HG03196 (cell line): Measurements from ENCODE around the gene OR13H1.
"Not testable (repeated sequence)": the region's sequence is repeated elsewhere in the genome, so short reads cannot be mapped to it uniquely, and the experiment has no call there.

Experiments
- ATAC-seq: cut with Tn5 transposase; IDR thresholded peaks from one replicate; pipeline ENCODE4 v1.9.1; 2021; ENCODE audit not compliant: unreplicated experiment

The OR13H1 gene, protein sequence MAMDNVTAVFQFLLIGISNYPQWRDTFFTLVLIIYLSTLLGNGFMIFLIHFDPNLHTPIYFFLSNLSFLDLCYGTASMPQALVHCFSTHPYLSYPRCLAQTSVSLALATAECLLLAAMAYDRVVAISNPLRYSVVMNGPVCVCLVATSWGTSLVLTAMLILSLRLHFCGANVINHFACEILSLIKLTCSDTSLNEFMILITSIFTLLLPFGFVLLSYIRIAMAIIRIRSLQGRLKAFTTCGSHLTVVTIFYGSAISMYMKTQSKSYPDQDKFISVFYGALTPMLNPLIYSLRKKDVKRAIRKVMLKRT

DNA sequence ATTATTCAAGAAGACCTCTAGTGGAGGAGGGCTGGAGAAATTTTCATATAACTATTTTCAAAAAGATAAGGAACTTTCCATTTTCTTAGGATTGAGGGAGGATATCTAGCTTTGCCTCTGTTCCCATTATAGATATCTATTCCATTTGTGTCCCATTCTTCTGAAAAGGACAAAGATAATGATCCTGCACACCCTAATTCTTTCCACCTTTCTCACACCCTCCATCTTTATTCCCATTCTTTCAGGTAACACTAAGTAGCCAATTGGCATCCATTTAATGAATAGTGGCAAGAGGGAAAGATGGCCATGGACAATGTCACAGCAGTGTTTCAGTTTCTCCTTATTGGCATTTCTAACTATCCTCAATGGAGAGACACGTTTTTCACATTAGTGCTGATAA, at the start of gene OR13H1:
Gene OR13H1 (plus strand): TSS at position 301 of the 400 bp plus-strand sequence. CDS start 0 bp downstream, at position 301.
- no peak for ATAC-seq

DNA sequence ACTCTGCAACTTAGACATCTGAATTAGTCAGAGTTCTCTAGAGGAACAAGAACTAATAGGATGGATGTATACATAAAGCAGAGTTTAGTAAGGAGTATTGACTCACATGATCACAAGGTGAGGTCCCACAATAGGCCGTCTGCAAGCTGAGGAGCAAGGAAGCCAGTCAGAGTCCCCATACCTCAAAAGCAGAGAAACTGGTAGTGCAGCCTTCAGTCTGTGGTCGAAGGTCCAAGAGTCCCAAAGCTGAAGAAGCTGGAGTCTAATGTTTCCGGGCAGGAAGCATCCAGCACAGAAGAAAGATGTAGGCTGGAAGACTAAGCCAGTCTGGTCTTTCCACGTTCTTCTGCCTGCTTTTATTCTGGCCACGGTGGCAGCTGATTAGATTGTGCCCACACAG, 42.3 kb upstream of the OR13H1 start:
- not testable (repeated sequence) for ATAC-seq

DNA sequence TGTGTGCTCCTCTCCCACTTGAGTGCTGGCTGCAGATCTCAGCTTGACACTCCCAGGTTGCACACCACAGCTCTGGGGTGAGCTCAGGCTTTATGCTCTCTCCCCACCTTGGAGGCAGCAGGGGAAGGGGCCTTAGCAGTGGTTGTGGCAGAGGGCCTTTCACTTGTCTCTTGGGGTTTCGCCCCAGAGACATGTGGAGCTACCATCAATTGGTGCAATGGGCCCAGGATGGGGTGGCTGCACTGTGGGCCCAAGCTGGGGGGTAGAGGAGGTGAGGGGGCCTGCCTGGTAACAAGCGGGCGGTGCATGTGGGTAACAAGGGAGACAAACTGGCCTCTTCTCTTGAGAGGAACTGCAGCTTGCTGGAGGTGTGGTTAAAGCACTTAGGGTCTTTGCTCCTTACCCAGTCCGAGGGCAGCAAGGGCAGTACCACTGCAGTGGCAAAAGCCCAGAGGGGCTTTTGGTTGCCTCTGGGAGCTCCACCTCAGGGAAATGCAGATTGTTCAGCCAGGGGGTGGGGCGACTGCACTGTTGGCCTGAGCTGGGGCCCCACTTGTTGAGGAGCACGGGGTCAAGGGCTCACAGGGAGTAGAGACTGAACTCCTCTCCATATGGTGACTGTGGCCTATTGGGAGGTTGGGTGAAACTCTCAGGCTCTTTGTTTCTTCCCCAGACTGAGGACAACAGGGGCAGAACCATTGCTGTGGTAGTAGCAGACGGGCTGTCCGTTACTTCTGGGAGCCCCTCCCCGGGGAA, 30.5 kb upstream of the OR13H1 start:
- no peak for ATAC-seq

DNA sequence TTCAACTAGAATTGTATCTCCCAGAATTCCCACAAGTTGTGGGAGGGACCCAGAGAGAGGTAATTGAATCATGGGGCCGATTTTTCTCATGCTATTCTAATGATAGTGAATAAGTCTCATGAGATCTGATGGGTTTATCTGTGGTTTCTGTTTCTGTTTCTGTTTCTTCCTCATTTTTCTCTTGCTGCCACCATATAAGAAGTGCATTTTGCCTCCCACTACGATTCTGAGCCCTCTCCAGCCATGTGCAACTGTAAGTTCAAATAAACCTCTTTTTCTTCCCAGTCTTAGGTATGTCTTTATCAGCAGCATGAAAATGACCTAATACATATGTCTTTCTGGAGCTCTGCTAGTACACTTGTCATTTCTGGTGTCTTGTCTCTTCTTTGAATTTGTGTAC, 22.1 kb upstream of the OR13H1 start:
- ATAC-seq = no peak

DNA sequence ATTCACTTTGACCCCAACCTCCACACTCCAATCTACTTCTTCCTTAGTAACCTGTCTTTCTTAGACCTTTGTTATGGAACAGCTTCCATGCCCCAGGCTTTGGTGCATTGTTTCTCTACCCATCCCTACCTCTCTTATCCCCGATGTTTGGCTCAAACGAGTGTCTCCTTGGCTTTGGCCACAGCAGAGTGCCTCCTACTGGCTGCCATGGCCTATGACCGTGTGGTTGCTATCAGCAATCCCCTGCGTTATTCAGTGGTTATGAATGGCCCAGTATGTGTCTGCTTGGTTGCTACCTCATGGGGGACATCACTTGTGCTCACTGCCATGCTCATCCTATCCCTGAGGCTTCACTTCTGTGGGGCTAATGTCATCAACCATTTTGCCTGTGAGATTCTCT, 344 bp downstream of the OR13H1 start:
- ATAC-seq = no peak

DNA sequence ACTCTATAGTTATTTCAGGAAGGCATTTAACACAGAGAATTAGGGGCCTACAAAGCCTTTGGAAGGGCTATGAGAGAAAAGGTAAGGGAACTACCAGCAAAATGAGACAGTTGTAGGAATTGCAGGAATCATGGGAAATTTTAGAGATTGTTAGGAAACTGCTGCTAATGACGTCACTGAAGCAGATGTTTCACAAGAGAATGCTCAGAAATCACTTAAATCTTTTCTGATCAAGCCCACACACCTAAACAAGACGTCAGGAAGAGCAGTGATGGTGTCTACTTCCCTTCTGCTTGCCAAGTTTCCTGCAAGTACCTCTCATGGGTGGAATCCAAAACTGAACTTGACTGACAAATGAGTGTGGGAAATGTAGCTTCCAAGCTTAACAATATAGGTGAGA, 5.1 kb downstream of the OR13H1 start:
- no peak for ATAC-seq

DNA sequence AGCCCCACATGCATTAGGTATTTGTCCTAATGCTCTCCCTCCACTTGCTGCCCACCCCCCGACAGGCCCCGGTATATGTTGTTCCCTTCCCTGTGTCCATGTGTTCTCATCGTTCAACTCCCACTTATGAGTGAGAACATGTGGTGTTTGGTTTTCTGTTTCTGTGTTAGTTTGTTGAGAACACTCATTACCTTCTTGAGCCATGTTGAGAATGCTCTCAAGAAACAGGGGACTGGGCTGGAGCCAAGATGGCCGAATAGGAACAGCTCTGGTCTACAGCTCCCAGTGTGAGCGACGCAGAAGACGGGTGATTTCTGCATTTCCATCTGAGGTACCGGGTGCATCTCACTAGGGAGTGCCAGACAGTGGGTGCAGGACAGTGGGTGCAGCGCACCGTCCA, 8.6 kb downstream of the OR13H1 start:
- not testable (repeated sequence) for ATAC-seq

DNA sequence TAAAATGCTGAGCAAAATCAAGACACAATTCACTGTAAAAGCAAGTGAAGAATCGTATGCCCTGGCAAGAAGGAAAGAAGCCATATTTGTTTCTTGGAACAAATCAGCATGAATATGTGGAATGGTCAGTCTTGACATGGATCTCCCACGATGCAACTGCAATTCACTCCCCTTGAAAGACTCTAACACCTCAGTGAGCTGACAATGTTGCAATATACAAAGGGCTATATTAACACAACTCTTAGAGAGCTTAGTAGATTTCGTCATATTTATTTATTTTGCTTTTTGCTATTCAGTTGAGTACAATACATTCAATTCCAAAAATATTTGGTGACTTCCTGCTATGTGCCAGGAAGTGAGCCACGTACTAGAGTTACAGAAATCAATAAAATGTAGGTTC, 14.7 kb downstream of the OR13H1 start:
- no peak for ATAC-seq

DNA sequence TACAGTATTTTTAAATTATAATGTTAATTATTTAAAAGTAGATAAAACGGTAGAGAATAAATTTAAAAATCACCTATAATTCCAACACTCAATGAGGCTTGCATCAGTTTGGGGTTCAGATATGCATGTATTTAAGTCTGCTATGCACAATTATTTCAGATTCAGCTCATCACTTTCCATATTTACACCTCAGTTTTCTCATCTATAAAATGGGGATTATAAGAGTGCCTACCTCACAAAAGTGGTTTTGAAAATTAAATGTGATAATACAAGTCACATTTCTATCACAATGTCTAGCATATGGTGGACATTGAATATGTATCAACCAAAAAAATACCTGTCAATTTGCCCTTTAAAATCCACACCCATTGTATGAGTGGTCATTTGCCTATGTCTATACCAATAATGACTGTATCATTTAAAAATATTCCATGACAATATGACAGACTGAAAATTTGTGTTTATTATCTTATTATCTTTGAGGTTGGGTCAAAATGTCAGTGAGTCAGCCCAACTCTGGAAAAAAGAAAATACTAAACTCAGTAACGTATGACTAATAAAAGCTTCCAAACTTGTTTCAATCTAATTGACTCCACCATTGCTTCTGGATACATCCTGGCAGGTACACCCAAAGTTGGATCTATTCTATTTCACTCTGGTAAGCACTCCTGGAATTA, 20.8 kb downstream of the OR13H1 start:
- ATAC-seq = no peak

DNA sequence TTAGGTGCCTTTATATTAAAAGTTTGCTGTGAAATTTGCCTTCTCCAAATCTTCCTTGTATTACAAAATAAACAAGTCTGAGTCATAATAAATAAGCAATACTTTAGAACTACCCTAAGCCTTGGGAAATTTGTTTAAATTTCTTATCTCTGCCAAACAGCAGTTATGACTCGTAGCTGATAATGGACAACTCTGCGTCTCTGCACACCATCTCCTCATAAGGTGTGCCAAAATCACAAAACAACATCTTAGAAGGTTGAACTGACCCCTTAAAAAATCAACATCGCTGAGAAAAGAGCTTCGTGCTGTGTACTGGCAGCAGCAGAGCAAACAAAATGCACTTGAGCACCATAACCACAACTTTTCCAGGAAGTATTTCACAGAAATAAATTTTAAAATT, 22.0 kb downstream of the OR13H1 start:
- ATAC-seq = no peak

DNA sequence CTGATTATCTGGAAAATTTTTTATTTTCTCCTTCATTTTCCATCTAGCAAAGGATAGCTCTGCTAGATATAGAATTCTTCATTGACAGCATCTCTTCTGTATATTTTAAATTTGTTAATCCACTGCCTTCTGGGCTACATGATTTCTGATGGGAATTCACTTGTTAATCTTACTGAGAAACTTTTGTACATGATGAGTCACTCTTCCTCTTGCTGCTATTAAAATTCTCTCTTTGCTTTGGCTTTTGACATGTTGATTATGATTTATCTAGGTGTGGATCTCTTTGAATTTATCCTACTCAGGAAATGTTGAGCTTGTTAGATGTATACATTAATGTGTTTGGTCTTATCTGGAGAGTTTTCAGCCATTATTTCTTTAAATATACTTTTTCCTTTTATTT, 27.5 kb downstream of the OR13H1 start:
- ATAC-seq = no peak

DNA sequence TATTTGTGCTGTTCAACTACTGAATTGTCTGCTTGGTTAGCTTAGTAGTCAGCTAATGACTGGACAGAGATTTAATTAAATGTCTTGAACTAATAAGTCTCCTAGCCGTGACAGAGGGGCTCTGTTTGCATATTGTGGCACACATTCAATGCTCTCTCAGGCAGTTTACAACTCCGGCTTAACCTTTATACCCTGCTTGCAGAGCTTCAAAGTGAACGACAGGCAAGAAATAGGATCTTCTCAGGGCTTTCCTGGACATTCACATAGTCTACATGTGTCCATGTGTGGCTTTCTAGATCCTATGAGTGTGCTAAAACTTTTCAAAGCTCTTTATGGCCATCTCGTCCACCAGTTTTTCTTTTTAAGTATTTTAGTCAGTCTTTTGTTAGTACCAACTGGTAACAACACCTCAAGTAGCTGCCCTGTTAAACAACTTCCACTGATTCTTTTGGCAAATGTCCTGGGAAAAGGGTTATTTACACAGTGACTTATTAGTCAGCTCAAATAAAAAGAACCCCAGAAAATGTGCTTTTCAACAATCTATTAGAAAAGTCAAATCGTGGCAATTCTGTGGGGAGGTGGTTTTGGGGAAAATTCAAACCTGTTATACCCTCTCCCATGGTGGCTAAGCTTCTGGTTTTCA, 28.6 kb downstream of the OR13H1 start:
- no peak for ATAC-seq

DNA sequence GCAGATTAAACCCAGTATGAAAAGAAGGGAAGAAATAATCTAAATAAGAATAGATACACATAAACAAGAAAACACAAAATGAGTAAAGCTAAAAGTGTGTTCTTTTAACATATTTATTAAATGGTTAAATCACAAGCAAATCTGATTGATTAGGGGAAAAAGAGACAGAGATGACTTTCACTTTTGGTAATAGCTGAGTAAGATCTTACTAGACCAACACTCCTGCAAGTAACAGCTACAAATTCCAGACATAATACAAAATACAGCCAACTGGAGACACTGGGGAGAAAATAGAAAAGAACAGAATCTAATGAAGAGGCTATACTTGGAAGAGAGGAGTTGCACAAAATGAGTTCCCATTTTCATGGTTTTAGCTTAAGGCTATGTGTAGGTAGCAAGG, 33.5 kb downstream of the OR13H1 start:
- ATAC-seq = no peak

DNA sequence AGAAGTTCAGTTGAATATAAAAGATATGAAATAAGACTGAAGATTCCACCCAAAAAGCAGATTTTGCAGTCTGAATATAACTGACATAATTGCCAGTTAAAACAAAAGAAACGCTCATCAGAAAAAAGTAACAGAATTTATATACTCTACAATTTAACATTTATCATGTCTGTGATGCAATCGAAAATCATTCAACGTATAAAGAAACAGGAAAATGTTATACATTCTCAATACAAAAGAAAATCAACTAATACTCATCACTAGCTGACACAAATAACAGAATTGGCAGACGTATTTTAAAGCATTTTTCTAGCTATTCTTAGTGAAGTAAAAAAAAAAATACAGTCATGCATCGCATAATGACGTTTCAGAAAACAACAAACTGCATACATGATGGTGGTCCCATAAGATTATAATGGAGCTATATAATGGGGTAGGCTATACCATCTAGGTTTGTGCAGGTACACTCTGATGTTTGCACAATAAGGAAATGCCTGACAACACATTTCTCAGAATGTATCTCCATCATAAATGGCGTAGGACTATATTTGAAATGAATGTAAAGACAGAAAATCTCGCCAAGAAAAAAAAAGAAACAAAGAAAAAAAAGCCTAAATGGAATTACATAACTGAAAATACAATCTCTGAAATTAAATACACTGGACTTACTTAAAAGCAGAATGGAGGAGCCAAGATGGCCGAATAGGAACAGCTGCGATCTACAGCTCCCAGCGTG, 34.3 kb downstream of the OR13H1 start:
- ATAC-seq = no peak

DNA sequence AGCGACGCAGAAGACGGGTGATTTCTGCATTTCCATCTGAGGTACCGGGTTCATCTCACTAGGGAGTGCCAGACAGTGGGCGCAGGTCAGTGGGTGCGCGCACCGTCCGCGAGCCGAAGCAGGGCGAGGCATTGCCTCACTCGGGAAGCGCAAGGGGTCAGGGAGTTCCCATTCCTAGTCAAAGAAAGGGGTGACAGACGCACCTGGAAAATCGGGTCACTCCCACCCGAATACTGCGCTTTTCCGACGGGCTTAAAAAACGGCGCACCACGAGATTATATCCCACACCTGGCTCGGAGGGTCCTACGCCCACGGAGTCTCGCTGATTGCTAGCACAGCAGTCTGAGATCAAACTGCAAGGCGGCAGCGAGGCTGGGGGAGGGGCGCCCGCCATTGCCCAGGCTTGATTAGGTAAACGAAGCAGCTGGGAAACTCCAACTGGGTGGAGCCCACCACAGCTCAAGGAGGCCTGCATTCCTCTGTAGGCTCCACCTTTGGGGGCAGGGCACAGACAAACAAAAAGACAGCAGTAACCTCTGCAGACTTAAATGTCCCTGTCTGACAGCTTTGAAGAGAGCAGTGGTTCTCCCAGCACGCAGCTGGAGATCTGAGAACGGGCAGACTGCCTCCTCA, 35.0 kb downstream of the OR13H1 start:
- not testable (repeated sequence) for ATAC-seq

DNA sequence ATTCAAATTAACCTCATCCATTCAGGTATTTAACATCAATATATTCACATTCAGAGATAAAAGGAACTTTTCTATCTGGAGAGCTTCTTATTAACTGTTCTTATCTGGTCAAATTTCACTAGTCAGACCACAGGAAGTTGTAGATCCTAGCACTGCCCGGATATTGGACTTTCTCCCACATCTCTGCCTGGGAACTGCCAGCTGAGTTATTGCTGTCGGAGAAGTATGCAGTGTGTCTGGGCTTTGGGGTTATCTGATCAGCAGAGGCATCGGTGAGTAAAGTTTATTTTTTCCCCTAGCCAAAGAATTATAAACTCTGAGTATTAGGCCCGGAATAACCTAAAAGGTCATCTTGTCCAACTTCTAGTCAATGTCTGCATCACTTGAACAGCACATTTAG, 45.1 kb downstream of the OR13H1 start:
- no peak for ATAC-seq
